DMS53 treated with DMSO at 0.1 percent for 48 hours (cell line): ENCODE results near the gene BAIAP2L2.
"Not testable (repeated sequence)": the region's sequence is repeated elsewhere in the genome, so short reads cannot be mapped to it uniquely, and the experiment has no call there.

ENCODE experiments used
- DNase-seq: peaks from one replicate; lab custom pipeline; 2025; ENCODE audit not compliant: unreplicated experiment; lab: John Stamatoyannopoulos, UW

BAIAP2L2 gene

DNA sequence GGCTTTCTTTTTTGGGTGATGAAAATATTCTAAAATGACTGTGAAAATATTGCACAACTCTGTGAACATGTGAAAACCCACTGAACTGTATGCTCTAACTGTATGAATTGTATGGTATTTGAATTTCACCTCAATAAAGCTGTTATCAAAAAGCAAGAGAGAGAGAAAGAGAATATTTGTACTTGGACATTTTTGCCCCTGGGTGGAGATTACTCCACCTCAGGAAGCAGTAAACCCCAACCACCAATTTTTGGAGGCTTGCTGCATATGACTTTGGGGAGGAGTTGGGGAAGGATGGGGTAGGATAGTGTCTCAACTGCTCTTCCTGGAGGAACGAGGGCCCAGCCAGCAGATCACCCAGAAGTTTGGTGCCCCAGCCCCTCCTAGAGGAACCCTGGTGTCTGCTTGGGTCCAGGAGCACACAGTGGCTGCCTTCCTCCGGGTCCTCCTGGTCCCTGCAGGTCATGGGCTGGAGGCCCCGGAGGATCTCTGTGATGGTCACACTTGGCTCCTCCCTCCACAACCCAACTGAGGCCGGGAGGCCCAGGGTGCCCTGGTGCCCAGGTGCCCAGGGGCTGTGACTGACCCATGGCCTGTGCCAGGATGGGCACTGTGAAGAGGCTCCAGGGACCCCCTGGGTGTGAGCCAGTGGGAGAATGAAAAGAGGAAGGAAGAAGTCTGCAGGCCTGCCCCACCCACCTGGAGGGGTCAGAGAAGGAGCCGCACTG is 68.6 kb downstream of the BAIAP2L2 start:
- DNase-seq, result no peak

DNA sequence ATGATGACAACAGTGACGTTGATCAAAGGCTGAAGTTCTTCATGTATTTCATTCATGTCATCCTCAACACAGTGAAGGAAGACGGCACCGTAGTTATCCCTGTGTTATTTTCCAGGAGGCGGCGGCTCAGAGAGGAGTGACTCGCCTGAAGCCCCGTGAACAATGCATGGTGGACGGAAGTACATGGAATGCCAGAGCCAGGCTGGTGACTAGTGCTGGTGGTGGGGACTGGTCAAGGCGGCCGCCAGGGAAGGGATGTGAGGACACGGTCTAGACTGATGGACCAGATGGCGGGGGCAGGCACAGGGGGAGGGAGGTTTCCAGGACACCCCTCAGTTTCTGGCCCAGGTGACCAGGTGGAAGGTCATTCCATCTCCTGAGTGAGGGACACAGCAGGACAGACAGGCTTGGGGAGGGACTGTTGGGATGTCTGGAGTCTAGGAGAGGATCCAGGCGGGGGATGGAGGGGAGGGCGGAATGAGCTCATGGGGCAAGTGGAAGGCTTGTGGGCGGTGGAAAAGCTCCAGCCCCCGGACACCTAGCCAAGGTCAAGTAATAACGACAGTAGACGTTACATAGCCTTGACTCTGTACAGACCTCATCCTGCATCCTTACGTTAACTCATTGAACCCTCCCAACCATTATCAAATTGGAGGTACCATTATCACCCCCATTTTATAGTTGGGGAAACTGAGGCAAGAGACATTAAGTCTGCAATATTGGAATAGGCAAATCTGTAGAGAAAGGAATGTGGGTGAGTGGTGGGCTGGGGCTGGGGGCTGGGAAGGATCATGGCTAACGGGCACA is 69.3 kb downstream of the BAIAP2L2 start:
- DNase-seq, result no peak

DNA sequence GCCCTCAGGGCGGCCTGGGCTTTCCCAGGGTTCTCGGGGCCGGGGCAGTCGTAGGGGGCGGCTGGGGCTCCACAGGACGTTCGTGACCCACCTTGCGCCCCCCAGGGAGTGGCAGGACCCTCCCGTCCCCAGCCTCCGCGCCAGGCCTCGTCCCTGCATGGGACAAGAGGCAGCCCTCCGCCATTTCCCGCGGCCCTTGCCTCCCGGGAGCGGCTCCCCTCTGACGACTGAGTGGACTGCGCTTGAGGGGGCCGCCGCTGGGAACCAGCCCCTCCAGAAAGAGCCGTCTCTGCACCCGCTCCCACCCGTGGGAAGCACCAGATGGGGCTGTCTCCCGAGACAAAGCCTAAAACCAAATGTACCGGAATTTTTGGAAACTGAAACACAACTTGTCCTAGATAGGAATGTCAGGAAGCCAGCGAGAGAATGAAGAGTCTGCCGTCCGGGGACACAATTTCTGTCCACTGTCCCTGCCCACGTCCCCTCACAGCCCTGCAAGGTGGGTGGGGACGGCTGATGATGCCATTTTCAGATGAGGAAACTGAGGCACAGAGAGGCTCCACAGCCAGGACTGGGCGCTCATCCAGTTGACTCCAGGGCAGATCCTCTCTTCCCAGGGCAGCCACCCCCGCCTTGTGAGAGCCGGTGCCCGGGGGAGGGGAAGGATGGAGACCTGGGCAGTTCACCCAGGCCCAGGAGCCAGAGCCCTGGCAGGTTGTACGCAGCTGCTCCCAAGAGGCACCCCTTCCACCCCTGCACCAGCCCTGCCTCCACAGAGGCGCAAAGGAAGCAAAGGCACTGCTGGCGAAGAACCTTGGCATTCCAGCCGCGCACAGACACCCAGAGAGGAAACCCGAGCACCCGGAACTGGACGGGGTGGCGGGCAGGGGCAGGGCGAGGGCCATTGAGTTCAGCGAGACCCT is 71.3 kb downstream of the BAIAP2L2 start:
- no peak for DNase-seq

DNA sequence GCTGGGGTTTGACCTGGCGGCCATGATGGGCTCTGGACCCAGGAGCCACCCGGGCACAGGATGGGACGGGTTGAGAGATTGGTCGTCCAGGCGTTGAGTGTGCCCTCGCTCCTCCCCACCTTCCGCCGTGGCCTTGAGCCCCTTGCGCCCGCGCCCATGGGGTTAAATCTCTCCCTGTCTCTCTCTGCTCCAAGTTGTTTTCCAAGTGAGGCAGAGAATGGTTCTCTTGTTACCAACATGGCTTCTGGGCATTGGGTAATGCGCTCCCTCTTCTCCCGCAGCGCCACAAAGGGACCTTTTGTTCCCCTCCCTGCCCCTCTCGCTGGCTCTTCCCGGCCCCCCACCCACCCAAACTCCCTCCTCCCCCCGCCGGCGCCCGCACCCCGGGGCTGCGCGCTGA is 72.1 kb downstream of the BAIAP2L2 start:
- no peak for DNase-seq

DNA sequence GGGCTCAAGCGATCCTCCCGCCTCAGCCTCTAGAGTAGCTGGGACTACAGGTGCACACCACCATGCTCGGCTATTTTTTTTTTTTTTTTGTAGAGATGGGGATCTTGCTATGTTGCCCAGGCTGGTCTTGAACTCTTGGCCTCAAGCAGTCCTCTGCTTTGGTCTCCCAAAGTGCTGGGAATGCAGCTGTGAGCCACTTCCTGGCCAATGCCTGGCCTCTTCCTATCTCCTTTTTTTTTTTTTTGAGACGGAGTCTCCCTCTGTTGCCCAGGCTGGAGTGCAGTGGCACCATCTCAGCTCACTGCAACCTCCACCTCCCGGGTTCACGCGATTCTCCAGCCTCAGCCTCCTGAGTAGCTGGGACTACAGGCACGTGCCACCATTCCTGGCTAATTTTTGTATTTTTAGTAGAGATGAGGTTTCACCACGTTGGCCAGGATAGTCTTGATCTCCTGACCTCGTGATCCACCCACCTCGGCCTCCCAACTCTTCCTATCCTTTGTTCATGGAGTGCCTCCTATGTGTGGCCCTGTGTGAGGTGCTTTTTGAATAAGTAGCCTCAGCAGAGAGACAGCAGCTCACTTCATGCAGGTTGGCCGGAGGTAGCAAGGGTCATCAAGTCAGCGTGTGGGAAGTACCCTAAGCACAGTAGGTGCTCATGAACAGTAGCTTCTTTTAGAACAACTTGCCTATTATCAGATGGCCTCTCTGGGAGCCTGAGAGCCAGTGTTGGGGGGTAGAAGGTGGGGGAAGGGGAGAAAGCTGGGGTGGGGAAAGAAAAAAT is 72.9 kb downstream of the BAIAP2L2 start:
- not testable (repeated sequence) for DNase-seq

DNA sequence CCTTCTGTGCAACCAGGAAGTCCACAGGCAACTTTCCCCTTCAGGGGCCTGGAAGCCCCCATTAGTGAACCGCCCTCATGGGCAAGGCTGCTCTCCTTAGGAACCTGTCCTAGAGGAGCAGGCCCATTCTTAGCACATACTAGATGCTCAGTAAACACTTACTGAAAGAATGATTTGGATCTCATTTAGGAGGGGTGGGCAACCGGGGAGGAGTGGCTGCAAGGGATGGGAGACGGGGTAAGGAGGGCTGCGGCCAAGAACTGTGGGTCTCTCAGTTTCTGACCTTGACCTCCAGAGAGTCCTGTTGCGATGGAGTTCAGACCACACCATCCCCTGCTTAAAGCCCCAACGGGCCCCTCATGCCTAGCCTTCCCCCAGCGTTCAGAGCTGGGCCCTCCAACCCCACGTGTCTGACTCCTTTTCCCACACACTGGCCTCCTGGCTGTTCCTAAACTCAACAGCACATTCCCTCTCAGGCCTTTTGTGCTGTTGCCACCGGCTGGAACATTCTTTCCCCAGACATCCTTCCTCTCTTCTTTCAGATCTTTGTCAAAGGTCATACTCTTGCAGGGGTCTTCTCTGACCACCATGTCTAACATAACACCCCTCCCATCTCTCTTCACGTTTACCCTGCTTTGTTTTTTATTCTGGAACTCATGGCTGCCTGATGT is 74.0 kb downstream of the BAIAP2L2 start:
- no peak for DNase-seq

DNA sequence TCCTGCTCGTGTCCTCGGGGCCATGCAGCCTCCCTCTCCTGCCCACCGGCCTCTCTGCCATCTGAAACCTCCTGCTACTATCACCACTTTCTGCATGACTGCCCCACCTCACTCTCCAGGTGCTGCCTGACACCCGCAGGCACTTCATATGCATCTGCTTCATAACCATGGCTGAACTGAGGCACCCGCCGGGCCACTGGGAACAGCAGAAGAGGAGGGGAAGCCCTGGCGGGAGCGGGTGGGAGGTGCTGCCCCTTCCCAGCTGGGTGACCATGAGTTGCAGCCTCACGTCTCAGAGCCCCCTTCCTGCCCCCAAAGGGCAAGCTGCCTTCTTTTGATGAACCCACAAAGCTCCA is 75.0 kb downstream of the BAIAP2L2 start:
- no peak for DNase-seq
